H1 (cell line): Measurements from ENCODE around the gene SERINC4. TPM values are rescaled to one million over a fixed set of nuclear protein-coding genes. Genes with fewer than 3 reads are reported as not detected.

Experiments
- CTCF ChIA-PET: fragments of 300-600 bp; sonication (Branson Sonifier 250); formaldehyde crosslinking; loops from one replicate; lab custom pipeline; 2021; ENCODE audit not compliant: partially characterized antibody; lab: Charles Lee
- POLR2A ChIA-PET: fragments of 300-600 bp; sonication (Branson Sonifier 250); formaldehyde crosslinking; loops from one replicate; lab custom pipeline; 2021; ENCODE audit warnings: inconsistent platforms; ENCODE audit not compliant: partially characterized antibody; lab: Charles Lee
- DNase-seq, 2 experiments: peaks; one replicate each; pipeline versions ENCODE4 v3.0.0 to v3.0.0-alpha.2; 2010 to 2022; ENCODE audit warnings: low spot score in 2 of 2, low read depth in 1 of 2, mixed read lengths in 1 of 2
- FAIRE-seq: peaks from 2 replicates; lab custom pipeline; 2011; peaks lifted over from hg19 to GRCh38; lab: Jason Lieb, UNC
- H2AFZ ChIP-seq: 2 replicates; pipeline ENCODE4 v1.8.1; 2012; ENCODE audit warnings: low read length, inconsistent platforms
- H2AK5ac ChIP-seq: 2 replicates; pipeline ENCODE4 v1.6.1; 2013; ENCODE audit warnings: low read depth, low read length
- H2BK120ac ChIP-seq: replicated peaks from 2 replicates; pipeline ENCODE3; 2013; ENCODE audit warnings: low read depth, low read length, inconsistent platforms
- H2BK12ac ChIP-seq: 2 replicates; pipeline ENCODE4 v1.6.1; 2013; ENCODE audit warnings: low read depth, low read length
- H2BK15ac ChIP-seq: 2 replicates; pipeline ENCODE4 v1.6.1; 2013; ENCODE audit warnings: low read length
- H2BK20ac ChIP-seq: 2 replicates; pipeline ENCODE4 v1.6.1; 2013; ENCODE audit warnings: low read length
- H2BK5ac ChIP-seq: 2 replicates; pipeline ENCODE4 v1.6.1; 2013; ENCODE audit warnings: low read depth, low read length
- H3K14ac ChIP-seq: 2 replicates; pipeline ENCODE4 v1.6.1; 2013; ENCODE audit warnings: inconsistent platforms; ENCODE audit not compliant: insufficient read length
- H3K18ac ChIP-seq: 2 replicates; pipeline ENCODE4 v1.6.1; 2013; ENCODE audit warnings: low read length; ENCODE audit errors: extremely low read depth
- H3K23ac ChIP-seq: 2 replicates; pipeline ENCODE4 v1.6.1; 2013; ENCODE audit warnings: inconsistent platforms; ENCODE audit not compliant: insufficient read length
- H3K23me2 ChIP-seq: 2 replicates; pipeline ENCODE4 v1.6.1; 2013; ENCODE audit warnings: low read depth, low read length
- H3K27ac ChIP-seq: 2 replicates; pipeline ENCODE4 v1.6.1; 2011; ENCODE audit warnings: low read depth, low read length, inconsistent platforms
- H3K27me3 ChIP-seq, 4 experiments: replicated peaks in 1 of 4; 1 replicate in 1 of 4; 2 replicates in 3 of 4; pipeline versions ENCODE4 v1.6.1 to v1.8.1; 2011 to 2013; ENCODE audit warnings: low read length in 3 of 4, mild to moderate bottlenecking in 3 of 4, inconsistent platforms in 2 of 4, mixed read lengths in 2 of 4, moderate library complexity in 1 of 4; ENCODE audit not compliant: control insufficient read depth in 3 of 4, insufficient read depth in 3 of 4; ENCODE audit errors: extremely low read depth in 1 of 4
- H3K36me3 ChIP-seq, 4 experiments: 2 replicates each; pipeline versions ENCODE4 v1.6.1 to v1.8.1; 2011 to 2013; ENCODE audit warnings: mild to moderate bottlenecking in 4 of 4, low read length in 3 of 4, moderate library complexity in 2 of 4, control low read depth in 1 of 4, inconsistent platforms in 1 of 4; ENCODE audit not compliant: insufficient read depth in 4 of 4, control insufficient read depth in 2 of 4
- H3K4ac ChIP-seq: replicated peaks from 2 replicates; pipeline ENCODE3; 2013; ENCODE audit warnings: low read length, low read depth, mixed read lengths, inconsistent platforms; ENCODE audit not compliant: insufficient read length
- H3K4me1 ChIP-seq, 4 experiments: replicated peaks in 1 of 4; 1 replicate in 1 of 4; 2 replicates in 3 of 4; pipeline versions ENCODE4 v1.6.1 to v1.8.1; 2011 to 2013; ENCODE audit warnings: low read length in 3 of 4, inconsistent platforms in 2 of 4, mixed read lengths in 1 of 4; ENCODE audit not compliant: insufficient read depth in 4 of 4, control insufficient read depth in 3 of 4
- H3K4me2 ChIP-seq, 2 experiments: 2 replicates each; pipeline versions ENCODE4 v1.6.1 to v1.8.1; 2011 to 2013; ENCODE audit warnings: low read depth in 2 of 2, low read length in 2 of 2, control low read depth in 1 of 2, inconsistent platforms in 1 of 2, mild to moderate bottlenecking in 1 of 2; ENCODE audit not compliant: insufficient read depth in 1 of 2
- H3K4me3 ChIP-seq, 4 experiments: fragments of 200-600, 300-600 bp in 1 of 4; sonication (generic), shearing (Covaris generic), sonication (Bioruptor Twin) in 1 of 4; 2 replicates each; pipeline versions ENCODE4 v1.5.1 to v1.8.1; 2011 to 2016; ENCODE audit warnings: low read length in 4 of 4, low read depth in 3 of 4, control low read depth in 2 of 4, inconsistent platforms in 2 of 4, mild to moderate bottlenecking in 2 of 4, mixed read lengths in 1 of 4, moderate library complexity in 1 of 4; ENCODE audit not compliant: insufficient read depth in 2 of 4; ENCODE audit errors: extremely low read depth in 1 of 4
- H3K56ac ChIP-seq: replicated peaks from 2 replicates; pipeline ENCODE3; 2013; ENCODE audit warnings: low read depth, mild to moderate bottlenecking, mixed read lengths, low read length, inconsistent platforms; ENCODE audit not compliant: insufficient read length
- H3K79me1 ChIP-seq: 2 replicates; pipeline ENCODE4 v1.6.1; 2013; ENCODE audit warnings: low read depth, low read length, control low read depth
- H3K79me2 ChIP-seq, 2 experiments: 2 replicates each; pipeline versions ENCODE4 v1.6.1 to v1.8.1; 2012 to 2013; ENCODE audit warnings: low read length in 2 of 2, mild to moderate bottlenecking in 2 of 2, inconsistent platforms in 1 of 2; ENCODE audit not compliant: insufficient read depth in 2 of 2, control insufficient read depth in 1 of 2
- H3K9ac ChIP-seq, 4 experiments: replicated peaks in 1 of 4; 1 replicate in 1 of 4; 2 replicates in 3 of 4; pipeline versions ENCODE4 v1.6.1 to v1.8.1; 2011 to 2013; ENCODE audit warnings: low read depth in 3 of 4, low read length in 3 of 4, control low read depth in 2 of 4, mild to moderate bottlenecking in 2 of 4, moderate library complexity in 2 of 4, inconsistent platforms in 1 of 4; ENCODE audit errors: extremely low read depth in 1 of 4
- H3K9me3 ChIP-seq, 2 experiments: 2 replicates each; pipeline versions ENCODE4 v1.6.1 to v1.8.1; 2012 to 2013; ENCODE audit warnings: mild to moderate bottlenecking in 2 of 2, moderate library complexity in 2 of 2, control low read depth in 1 of 2, inconsistent platforms in 1 of 2, low read depth in 1 of 2, low read length in 1 of 2, mixed read lengths in 1 of 2; ENCODE audit not compliant: insufficient read depth in 2 of 2
- H4K20me1 ChIP-seq, 2 experiments: replicated peaks in 1 of 2; 2 replicates each; pipeline versions ENCODE3 to v1.8.1; 2011 to 2013; ENCODE audit warnings: inconsistent platforms in 2 of 2, low read length in 2 of 2, mild to moderate bottlenecking in 1 of 2; ENCODE audit not compliant: insufficient read depth in 2 of 2, control insufficient read depth in 1 of 2
- H4K5ac ChIP-seq: 2 replicates; pipeline ENCODE4 v1.6.1; 2013; ENCODE audit warnings: low read length, low read depth, mixed read lengths, inconsistent platforms; ENCODE audit not compliant: insufficient read length
- H4K8ac ChIP-seq: 2 replicates; pipeline ENCODE4 v1.8.0; 2013; ENCODE audit warnings: mild to moderate bottlenecking, moderate library complexity, low read length, inconsistent platforms; ENCODE audit not compliant: insufficient read depth; ENCODE audit errors: extremely low read depth
- H4K91ac ChIP-seq: replicated peaks from 2 replicates; pipeline ENCODE3; 2013; ENCODE audit warnings: low read length, mixed read lengths, inconsistent platforms; ENCODE audit not compliant: insufficient read length
- BACH1 ChIP-seq: IDR thresholded peaks from 2 replicates; pipeline ENCODE4 v1.6.1; 2012; ENCODE audit warnings: low read length, improper control_type of control experiment
- BRCA1 ChIP-seq: IDR thresholded peaks from 2 replicates; pipeline ENCODE4 v1.6.1; 2012; ENCODE audit warnings: low read depth, low read length, improper control_type of control experiment
- GTF2F1 ChIP-seq: IDR thresholded peaks from 2 replicates; pipeline ENCODE4 v1.6.1; 2012; ENCODE audit warnings: low read depth, low read length, improper control_type of control experiment, borderline replicate concordance
- HDAC6 ChIP-seq: IDR thresholded peaks from one replicate; pipeline ENCODE4 v1.7.1; 2012; ENCODE audit warnings: low read depth, mild to moderate bottlenecking, inconsistent platforms, low read length, moderate library complexity
- PHF8 ChIP-seq: fragments of 200-600 bp; sonication (generic); conservative IDR thresholded peaks from 2 replicates; pipeline ENCODE4 v1.7.1; 2012; ENCODE audit warnings: low read depth, mild to moderate bottlenecking, inconsistent platforms, low read length, moderate library complexity
- RAD21 ChIP-seq, 2 experiments: IDR thresholded peaks in 1 of 2; conservative IDR thresholded peaks in 1 of 2; 2 replicates each; pipeline ENCODE4 v1.6.1; 2011; ENCODE audit warnings: low read depth in 2 of 2, low read length in 2 of 2, improper control_type of control experiment in 1 of 2, inconsistent platforms in 1 of 2, mild to moderate bottlenecking in 1 of 2, moderate library complexity in 1 of 2
- SIN3A ChIP-seq, 2 experiments: IDR thresholded peaks in 1 of 2; conservative IDR thresholded peaks in 1 of 2; 2 replicates each; pipeline ENCODE4 v1.6.1; 2011 to 2012; ENCODE audit warnings: low read length in 2 of 2, improper control_type of control experiment in 1 of 2, low read depth in 1 of 2, mild to moderate bottlenecking in 1 of 2
- SP4 ChIP-seq: IDR thresholded peaks from 2 replicates; pipeline ENCODE4 v1.6.1; 2012; ENCODE audit warnings: low read length, inconsistent platforms
- TCF12 ChIP-seq: IDR thresholded peaks from 2 replicates; pipeline ENCODE4 v1.6.1; 2011; ENCODE audit warnings: low read depth, mild to moderate bottlenecking, low read length
- WGBS, 2 experiments: shearing (Covaris generic) in 1 of 2; methylation state at CpG; one replicate each; pipeline versions ENCODE4 v1.1.6 to v1.1.7; 2013 to 2015; ENCODE audit warnings: low lambda C conversion rate in 2 of 2, mixed read lengths in 2 of 2, inconsistent platforms in 1 of 2, low coverage in 1 of 2, missing lambda C conversion rate in 1 of 2; ENCODE audit not compliant: insufficient replicate concordance in 2 of 2, insufficient coverage in 1 of 2, insufficient read length in 1 of 2; ENCODE audit errors: extremely low coverage in 1 of 2, missing lambda C conversion rate in 1 of 2; 5-methylcytosine and 5-hydroxymethylcytosine counted together
- polyA plus RNA-seq, 7 experiments: library from polyadenylated mRNA; depleted of rRNA in 3 of 7; stranded (reverse) in 5 of 7; unstranded in 2 of 7; fragments of >200 nt in 5 of 7; fragments of 200-250 nt in 2 of 7; gene quantifications; 1 replicate in 5 of 7; 2 replicates in 1 of 7; 4 replicates in 1 of 7; pipeline versions ENCODE4 v1.2.1 to v1.2.3, GENCODE V29; 2011 to 2013; ENCODE audit warnings: missing spikeins in 2 of 7, mixed read lengths in 2 of 7
- total RNA-seq: library from RNA; stranded (reverse); fragmentation: NEBNext Ultra II Directional; extraction: Animal tissue kit (Norgen Biotek cat#: 25700); gene quantifications from 2 replicates; pipeline ENCODE4 v1.2.1, GENCODE V29; 2021
- TF ChIP-seq, protein P1 (sequence below), 3 experiments: IDR thresholded peaks; 1 replicate in 2 of 3; 2 replicates in 1 of 3; pipeline versions ENCODE4 v1.5.1 to v1.6.1; 2011; ENCODE audit warnings: low read length in 3 of 3, mild to moderate bottlenecking in 3 of 3, inconsistent platforms in 2 of 3, low read depth in 1 of 3, moderate library complexity in 1 of 3; ENCODE audit not compliant: insufficient read depth in 1 of 3; ENCODE audit errors: control extremely low read depth in 1 of 3

Gene SERINC4
- total and polyA plus RNA-seq, 2 of the 8 experiments (the other 6 are each of a cell fraction or from before 2014, with no cell fraction given) = 0.08 TPM; not detected in 1

DNA sequence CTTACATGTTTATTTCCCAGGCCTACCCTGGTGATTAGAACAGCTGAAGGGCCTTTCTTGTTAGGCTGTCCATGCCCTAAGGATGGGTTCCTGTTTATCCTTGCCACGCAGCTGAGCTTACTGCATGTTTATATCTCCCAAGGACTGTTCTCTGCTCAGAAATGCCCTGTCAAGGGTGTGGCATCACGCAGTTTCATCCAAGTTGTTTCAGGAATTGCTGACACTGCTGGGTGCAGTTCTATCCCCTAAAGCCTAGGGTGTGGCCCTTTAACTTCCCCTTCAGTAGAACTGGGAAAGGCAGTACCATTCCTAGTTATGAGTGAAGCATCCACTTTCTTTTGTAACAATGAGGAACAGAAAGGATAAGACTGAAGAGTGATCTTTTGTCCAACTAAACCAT is 28.2 kb downstream of the SERINC4 start:
- DNase-seq (no peak), FAIRE-seq (no peak)
- H2BK15ac ChIP-seq = no peak overlapping the region
- no peak overlapping the region for H4K8ac ChIP-seq
- H3K27ac ChIP-seq = no peak overlapping the region
- H3K23ac ChIP-seq = no peak overlapping the region
- H3K4ac ChIP-seq = no peak overlapping the region
- no peak overlapping the region for H3K18ac ChIP-seq
- H3K4me2 ChIP-seq = no peak overlapping the region
- H2BK12ac ChIP-seq = no peak overlapping the region
- H4K91ac ChIP-seq = no peak overlapping the region
- H3K9ac ChIP-seq = peak overlapping the region in 1 of 4 experiments; percentile 9; a peak in 1 of 7 replicates
- ChIA-PET POLR2A (interaction anchor here (0.6 to 1.6 kb wide), 4 partner anchors 11 to 24 kb away, joined by 3 to 4 read pairs (median 3); no protein-coding TSS in a partner anchor), CTCF (interaction anchor here (0.8 to 3.1 kb wide), 7 partner anchors 10 to 258 kb away, joined by 3 to 24 read pairs (median 3); no protein-coding TSS in a partner anchor)
- H2AFZ ChIP-seq = no peak overlapping the region
- H3K36me3 ChIP-seq = peaks cover 37 to 69% (median 53%) of the 10 kb centered on the region in 4 experiments
- no peaks in the 10 kb centered on the region for H3K79me1 ChIP-seq
- H3K4me3 ChIP-seq = no peak overlapping the region
- no peaks in the 10 kb centered on the region for H3K9me3 ChIP-seq
- H2BK120ac ChIP-seq = no peak overlapping the region
- no peak overlapping the region for H2BK20ac ChIP-seq
- H3K23me2 ChIP-seq = peaks cover 12% of the 10 kb centered on the region
- H3K56ac ChIP-seq = no peak overlapping the region
- no peak overlapping the region for H2AK5ac ChIP-seq
- H4K5ac ChIP-seq = no peak overlapping the region
- no peak overlapping the region for H2BK5ac ChIP-seq
- peaks cover 0 to 12% (median 5%) of the 10 kb centered on the region in 4 experiments; a peak in 5 of 7 replicates for H3K4me1 ChIP-seq
- no peak overlapping the region for H3K14ac ChIP-seq
- WGBS, 2 experiments = 91% methylated on average over 2 of the region's 2 CpGs; no CpG with 5 or more reads in 1 of the 2 experiments
- no peaks in the 10 kb centered on the region for H3K79me2 ChIP-seq
- peaks cover 0 to 2% (median 0%) of the 10 kb centered on the region in 4 experiments; a peak in 2 of 7 replicates for H3K27me3 ChIP-seq
- peaks cover 0 to 3% of the 10 kb centered on the region in 2 experiments for H4K20me1 ChIP-seq
- TF ChIP-seq BACH1 (no peak), BRCA1 (no peak), RAD21 (IDR thresholded peaks at IDR 0.05 in 1 of 2, conservative IDR thresholded peaks at IDR 0.05 in 1 of 2; ENCODE audit: low read depth in 2 of 2, low read length in 2 of 2) (no peak), SP4 (no peak), GTF2F1 (no peak), PHF8 (no peak), SIN3A (conservative IDR thresholded peaks at IDR 0.05 in 1 of 2, IDR thresholded peaks at IDR 0.05 in 1 of 2; ENCODE audit: low read depth in 1 of 2, low read length in 2 of 2) (no peak), TCF12 (no peak), HDAC6 (no peak)
- TF ChIP-seq, protein P1, sequence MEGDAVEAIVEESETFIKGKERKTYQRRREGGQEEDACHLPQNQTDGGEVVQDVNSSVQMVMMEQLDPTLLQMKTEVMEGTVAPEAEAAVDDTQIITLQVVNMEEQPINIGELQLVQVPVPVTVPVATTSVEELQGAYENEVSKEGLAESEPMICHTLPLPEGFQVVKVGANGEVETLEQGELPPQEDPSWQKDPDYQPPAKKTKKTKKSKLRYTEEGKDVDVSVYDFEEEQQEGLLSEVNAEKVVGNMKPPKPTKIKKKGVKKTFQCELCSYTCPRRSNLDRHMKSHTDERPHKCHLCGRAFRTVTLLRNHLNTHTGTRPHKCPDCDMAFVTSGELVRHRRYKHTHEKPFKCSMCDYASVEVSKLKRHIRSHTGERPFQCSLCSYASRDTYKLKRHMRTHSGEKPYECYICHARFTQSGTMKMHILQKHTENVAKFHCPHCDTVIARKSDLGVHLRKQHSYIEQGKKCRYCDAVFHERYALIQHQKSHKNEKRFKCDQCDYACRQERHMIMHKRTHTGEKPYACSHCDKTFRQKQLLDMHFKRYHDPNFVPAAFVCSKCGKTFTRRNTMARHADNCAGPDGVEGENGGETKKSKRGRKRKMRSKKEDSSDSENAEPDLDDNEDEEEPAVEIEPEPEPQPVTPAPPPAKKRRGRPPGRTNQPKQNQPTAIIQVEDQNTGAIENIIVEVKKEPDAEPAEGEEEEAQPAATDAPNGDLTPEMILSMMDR (IDR thresholded peaks at IDR 0.05; ENCODE audit: control extremely low read depth in 1 of 3, insufficient read depth in 1 of 3, low read depth in 1 of 3, low read length in 3 of 3) = no peak
